ENCODE measurements around the gene ASB18.

DNA sequence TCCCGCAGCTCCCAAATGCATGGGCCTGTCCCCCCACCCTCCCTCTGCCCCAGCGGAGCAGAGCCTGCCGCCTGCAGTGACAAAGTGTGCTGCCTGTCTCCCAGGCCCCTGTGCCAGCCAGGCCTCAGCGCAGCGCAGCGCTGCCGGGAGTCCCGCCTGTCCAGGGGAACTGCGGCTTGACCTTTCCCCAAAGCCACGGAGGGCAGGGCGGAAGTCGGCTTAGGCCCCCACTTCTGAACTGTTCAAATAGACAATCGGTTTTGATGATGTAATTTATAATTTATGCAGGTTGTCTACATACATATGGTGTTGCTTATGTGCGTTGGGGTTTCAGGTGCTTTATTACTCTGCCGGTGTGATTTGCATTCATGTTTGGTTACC is 103.1 kb downstream of the ASB18 start:
- TF ChIP-seq, protein P1, sequence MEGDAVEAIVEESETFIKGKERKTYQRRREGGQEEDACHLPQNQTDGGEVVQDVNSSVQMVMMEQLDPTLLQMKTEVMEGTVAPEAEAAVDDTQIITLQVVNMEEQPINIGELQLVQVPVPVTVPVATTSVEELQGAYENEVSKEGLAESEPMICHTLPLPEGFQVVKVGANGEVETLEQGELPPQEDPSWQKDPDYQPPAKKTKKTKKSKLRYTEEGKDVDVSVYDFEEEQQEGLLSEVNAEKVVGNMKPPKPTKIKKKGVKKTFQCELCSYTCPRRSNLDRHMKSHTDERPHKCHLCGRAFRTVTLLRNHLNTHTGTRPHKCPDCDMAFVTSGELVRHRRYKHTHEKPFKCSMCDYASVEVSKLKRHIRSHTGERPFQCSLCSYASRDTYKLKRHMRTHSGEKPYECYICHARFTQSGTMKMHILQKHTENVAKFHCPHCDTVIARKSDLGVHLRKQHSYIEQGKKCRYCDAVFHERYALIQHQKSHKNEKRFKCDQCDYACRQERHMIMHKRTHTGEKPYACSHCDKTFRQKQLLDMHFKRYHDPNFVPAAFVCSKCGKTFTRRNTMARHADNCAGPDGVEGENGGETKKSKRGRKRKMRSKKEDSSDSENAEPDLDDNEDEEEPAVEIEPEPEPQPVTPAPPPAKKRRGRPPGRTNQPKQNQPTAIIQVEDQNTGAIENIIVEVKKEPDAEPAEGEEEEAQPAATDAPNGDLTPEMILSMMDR (IDR thresholded peaks at IDR 0.05 in 8 of 11, conservative IDR thresholded peaks at IDR 0.05 in 3 of 11) = no peak
- no peak for TF ChIP-seq POLR2A (IDR thresholded peaks at IDR 0.05)
